Type B pancreatic cell (in vitro differentiated cells): ENCODE results near the gene ARG2. TPM values are rescaled to one million over a fixed set of nuclear protein-coding genes. Genes with fewer than 3 reads are reported as not detected.

ENCODE experiments used
- DNase-seq: peaks from one replicate; pipeline ENCODE4 v3.0.0; 2021; ENCODE audit warnings: mixed read lengths; ENCODE audit not compliant: unreplicated experiment; ENCODE audit errors: extremely low spot score
- H3K27ac Mint-ChIP-seq: 2 replicates; pipeline ENCODE4 v1.8.0; 2021; ENCODE audit warnings: mild to moderate bottlenecking, mixed read lengths
- H3K27me3 Mint-ChIP-seq: 2 replicates; pipeline ENCODE4 v1.8.0; 2021; ENCODE audit warnings: mixed read lengths
- H3K36me3 Mint-ChIP-seq: 2 replicates; pipeline ENCODE4 v1.8.0; 2021; ENCODE audit warnings: mixed read lengths
- H3K4me1 Mint-ChIP-seq: one replicate; pipeline ENCODE4 v1.8.0; 2021; ENCODE audit warnings: mixed read lengths; ENCODE audit not compliant: unreplicated experiment
- H3K4me3 Mint-ChIP-seq: 2 replicates; pipeline ENCODE4 v1.8.0; 2021; ENCODE audit warnings: mild to moderate bottlenecking, mixed read lengths
- H3K9me3 Mint-ChIP-seq: 2 replicates; pipeline ENCODE4 v1.8.0; 2021; ENCODE audit warnings: mixed read lengths
- CTCF ChIP-seq: fragments of 200-600 bp; sonication (generic); conservative IDR thresholded peaks from 2 replicates; pipeline ENCODE4 v1.5.0; 2021; ENCODE audit warnings: antibody characterized with exemption, mild to moderate bottlenecking
- total RNA-seq: library from RNA; stranded (reverse); gene quantifications from 2 replicates; pipeline ENCODE4 v1.2.1, GENCODE V29; 2021; ENCODE audit warnings: low replicate concordance

ARG2 gene
- total RNA-seq, 1 donor from 2014 or later = 18.2 TPM

- Mint-ChIP-seq H3K4me3 (peak overlapping the region; percentile 97), H3K36me3 (no peaks in the 10 kb centered on the region), H3K27ac (peak overlapping the region; percentile 94), H3K9me3 (no peaks in the 10 kb centered on the region), H3K27me3 (no peaks in the 10 kb centered on the region), H3K4me1 (peaks cover 14% of the 10 kb centered on the region)
- no peak for TF ChIP-seq CTCF
- DNase-seq = no peak
These were observed 55.5 kb downstream of the ARG2 start for GRCh38 chr14:67675219-67675582.

- DNase-seq = no peak
- Mint-ChIP-seq H3K4me1 (peaks cover under 1% of the 10 kb centered on the region), H3K4me3 (no peak overlapping the region), H3K9me3 (no peaks in the 10 kb centered on the region), H3K36me3 (peaks cover 19% of the 10 kb centered on the region), H3K27me3 (no peaks in the 10 kb centered on the region), H3K27ac (no peak overlapping the region)
- no peak for TF ChIP-seq CTCF
These were observed 59.3 kb downstream of the ARG2 start for GRCh38 chr14:67679006-67679405.

GRCh38 chr14:67680121-67680602 is 60.4 kb downstream of the ARG2 start:
- H3K27ac Mint-ChIP-seq = no peak overlapping the region
- no peaks in the 10 kb centered on the region for H3K9me3 Mint-ChIP-seq
- no peak overlapping the region for H3K4me3 Mint-ChIP-seq
- H3K4me1 Mint-ChIP-seq = no peaks in the 10 kb centered on the region
- H3K27me3 Mint-ChIP-seq = no peaks in the 10 kb centered on the region
- DNase-seq = no peak
- TF ChIP-seq CTCF = no peak
- H3K36me3 Mint-ChIP-seq = peaks cover 26% of the 10 kb centered on the region

- peaks cover 31% of the 10 kb centered on the region for H3K36me3 Mint-ChIP-seq
- DNase-seq = no peak
- TF ChIP-seq CTCF = no peak
These were observed 61.2 kb downstream of the ARG2 start for GRCh38 chr14:67680941-67681340.

GRCh38 chr14:67683842-67684241 is 64.1 kb downstream of the ARG2 start:
- H3K27me3 Mint-ChIP-seq = no peaks in the 10 kb centered on the region
- H3K4me1 Mint-ChIP-seq = no peaks in the 10 kb centered on the region
- peaks cover 49% of the 10 kb centered on the region for H3K36me3 Mint-ChIP-seq
- TF ChIP-seq CTCF = no peak
- no peak overlapping the region for H3K27ac Mint-ChIP-seq
- H3K4me3 Mint-ChIP-seq = no peak overlapping the region
- no peaks in the 10 kb centered on the region for H3K9me3 Mint-ChIP-seq
- no peak for DNase-seq

More at GRCh38 chr14:67680941-67681340, 61.2 kb downstream of the ARG2 start:
- H3K9me3 Mint-ChIP-seq = no peaks in the 10 kb centered on the region
- H3K4me3 Mint-ChIP-seq = no peak overlapping the region
- no peaks in the 10 kb centered on the region for H3K4me1 Mint-ChIP-seq
- no peaks in the 10 kb centered on the region for H3K27me3 Mint-ChIP-seq
- H3K27ac Mint-ChIP-seq = no peak overlapping the region

GRCh38 chr14:67690011-67690410 is 70.3 kb downstream of the ARG2 start:
- no peak for TF ChIP-seq CTCF
- no peak for DNase-seq
- Mint-ChIP-seq H3K4me1 (peaks cover 18% of the 10 kb centered on the region), H3K27ac (no peak overlapping the region), H3K36me3 (peaks cover 39% of the 10 kb centered on the region), H3K4me3 (no peak overlapping the region), H3K27me3 (no peaks in the 10 kb centered on the region), H3K9me3 (no peaks in the 10 kb centered on the region)
